B cell (primary cell): ENCODE results near the gene IGLL5. TPM values are rescaled to one million over a fixed set of nuclear protein-coding genes. Genes with fewer than 3 reads are reported as not detected.

ENCODE experiments used
- ATAC-seq: fragments of 200-7000 bp; cut with Tn5 transposase; one replicate; pipeline ENCODE4 v1.10.0; 2021; ENCODE audit warnings: low read depth, mild to moderate bottlenecking, moderate number of reproducible peaks, moderate library complexity
- CTCF ChIA-PET: fragments of 350-600 bp; sonication (Branson Sonifier 250); formaldehyde crosslinking; loops from one replicate; lab custom pipeline; 2021; ENCODE audit warnings: antibody characterized with exemption, inconsistent platforms; lab: Charles Lee
- POLR2A ChIA-PET: fragments of 350-600 bp; sonication (Branson Sonifier 250); formaldehyde crosslinking; loops from one replicate; lab custom pipeline; 2021; ENCODE audit warnings: antibody characterized with exemption; lab: Charles Lee
- DNase-seq: peaks from one replicate; pipeline ENCODE4 v3.0.0; 2013
- H2AFZ ChIP-seq: 2 replicates; pipeline ENCODE4 v1.6.1; 2012; ENCODE audit warnings: mild to moderate bottlenecking, low read depth, low read length; ENCODE audit not compliant: insufficient read depth, poor library complexity, severe bottlenecking
- H3K27ac ChIP-seq, 2 donors: 1 replicate in 1 of 2; 2 replicates in 1 of 2; pipeline ENCODE4 v1.5.1; 2012 to 2013; ENCODE audit warnings: low read length in 2 of 2, mild to moderate bottlenecking in 2 of 2, moderate library complexity in 1 of 2
- H3K27me3 ChIP-seq, 4 experiments: fragments of 200-600 bp in 1 of 4; sonication (generic) in 1 of 4; replicated peaks in 1 of 4; 1 replicate in 2 of 4; 2 replicates in 2 of 4; pipeline versions ENCODE4 v1.6.1 to v1.7.0; 2013 to 2016; ENCODE audit warnings: low read length in 3 of 4, mild to moderate bottlenecking in 2 of 4, mixed read lengths in 1 of 4, moderate library complexity in 1 of 4; ENCODE audit not compliant: insufficient read depth in 4 of 4, control insufficient read depth in 3 of 4; ENCODE audit errors: control extremely low read depth in 1 of 4
- H3K36me3 ChIP-seq, 2 experiments: replicated peaks in 1 of 2; 1 replicate in 1 of 2; 2 replicates in 1 of 2; pipeline versions ENCODE4 v1.6.1 to v1.7.1; 2013; ENCODE audit warnings: low read length in 1 of 2; ENCODE audit not compliant: insufficient read depth in 2 of 2, control insufficient read depth in 1 of 2; ENCODE audit errors: control extremely low read depth in 1 of 2, extremely low read depth in 1 of 2
- H3K4me1 ChIP-seq, 2 donors: fragments of 200-600 bp in 1 of 2; sonication (generic) in 1 of 2; 1 replicate in 1 of 2; 2 replicates in 1 of 2; pipeline versions ENCODE4 v1.5.1 to v1.6.1; 2013 to 2017; ENCODE audit warnings: low read length in 2 of 2; ENCODE audit not compliant: control insufficient read depth in 2 of 2, insufficient read depth in 2 of 2
- H3K4me2 ChIP-seq: replicated peaks from 2 replicates; pipeline ENCODE3; 2012; ENCODE audit warnings: mild to moderate bottlenecking, low read depth, low read length; ENCODE audit not compliant: poor library complexity, severe bottlenecking
- H3K4me3 ChIP-seq, 5 experiments: fragments of 200-600 bp in 1 of 5; sonication (generic) in 1 of 5; 1 replicate in 3 of 5; 2 replicates in 2 of 5; pipeline versions ENCODE4 v1.5.1 to v1.7.0; 2011 to 2016; ENCODE audit warnings: low read length in 4 of 5, mild to moderate bottlenecking in 4 of 5, low read depth in 2 of 5, control low read depth in 1 of 5, moderate library complexity in 1 of 5; ENCODE audit not compliant: insufficient read depth in 1 of 5; ENCODE audit errors: control extremely low read depth in 1 of 5, extremely low read depth in 1 of 5
- H3K79me2 ChIP-seq: fragments of 200-600 bp; sonication (generic); one replicate; pipeline ENCODE4 v1.6.0; 2016; ENCODE audit warnings: low read length; ENCODE audit not compliant: control insufficient read depth, insufficient read depth
- H3K9ac ChIP-seq: fragments of 200-600 bp; sonication (generic); 2 replicates; pipeline ENCODE4 v1.6.1; 2017; ENCODE audit warnings: mild to moderate bottlenecking, low read length, moderate library complexity
- H3K9me3 ChIP-seq, 3 donors: one replicate each; pipeline versions ENCODE4 v1.6.1 to v1.7.1; 2013; ENCODE audit warnings: low read length in 2 of 3; ENCODE audit not compliant: control insufficient read depth in 2 of 3, insufficient read depth in 1 of 3; ENCODE audit errors: control extremely low read depth in 1 of 3
- H4K20me1 ChIP-seq: 2 replicates; pipeline ENCODE4 v1.6.0; 2012; ENCODE audit warnings: mild to moderate bottlenecking, low read length; ENCODE audit not compliant: insufficient read depth, control insufficient read depth, poor library complexity, severe bottlenecking
- H3K27ac Mint-ChIP-seq: one replicate; pipeline ENCODE4 v1.8.0; 2021; ENCODE audit warnings: mixed read lengths
- H3K27me3 Mint-ChIP-seq: one replicate; pipeline ENCODE4 v1.8.0; 2021; ENCODE audit warnings: mixed read lengths
- H3K4me1 Mint-ChIP-seq: one replicate; pipeline ENCODE4 v1.8.0; 2021; ENCODE audit warnings: mixed read lengths
- H3K4me3 Mint-ChIP-seq: one replicate; pipeline ENCODE4 v1.8.0; 2021; ENCODE audit warnings: mixed read lengths
- H3K9me3 Mint-ChIP-seq: one replicate; pipeline ENCODE4 v1.8.0; 2022; ENCODE audit warnings: mixed read lengths; ENCODE audit not compliant: insufficient read depth
- CTCF ChIP-seq: fragments of 200-600 bp; IDR thresholded peaks from one replicate; pipeline ENCODE4 v1.8.0; 2022; ENCODE audit warnings: antibody characterized with exemption, mild to moderate bottlenecking
- EZH2 ChIP-seq: IDR thresholded peaks from 2 replicates; pipeline ENCODE4 v1.6.1; 2012; ENCODE audit warnings: borderline replicate concordance, low read depth, mild to moderate bottlenecking, moderate library complexity, low read length; ENCODE audit not compliant: insufficient read depth, poor library complexity, severe bottlenecking
- WGBS: methylation state at CpG from one replicate; pipeline ENCODE4 v1.1.5; 2013; ENCODE audit warnings: missing lambda C conversion rate; ENCODE audit not compliant: insufficient coverage; 5-methylcytosine and 5-hydroxymethylcytosine counted together
- intact Hi-C: fragments of 100-400 bp; cut with micrococcal nuclease; formaldehyde crosslinking; loops from one replicate; pipeline ENCODE4 v1.10.0; 2022
- polyA plus RNA-seq: library from polyadenylated mRNA; depleted of rRNA; stranded (reverse); fragments of >200 nt; gene quantifications from 2 replicates; pipeline ENCODE4 v1.2.3, GENCODE V29; 2012
- total RNA-seq, 2 donors: library from RNA; stranded (reverse); fragments of 120-200 nt in 1 of 2; gene quantifications; 1 replicate in 1 of 2; 2 replicates in 1 of 2; pipeline versions ENCODE4 v1.2.3 to v1.2.4, GENCODE V29; 2013 to 2022

IGLL5 gene
- total and polyA plus RNA-seq, 2 donors (not counting 1 experiment from before 2014, with no cell fraction given) = 39.8 to 365 TPM

- POLR2A ChIA-PET = interaction anchor here (0.8 to 1.3 kb wide), 2 partner anchors 19 to 57 kb away, joined by 4 read pairs; no protein-coding TSS in a partner anchor
- no peaks in the 10 kb centered on the region for H4K20me1 ChIP-seq
- Mint-ChIP-seq H3K4me1 (peaks cover 54% of the 10 kb centered on the region), H3K4me3 (no peak overlapping the region), H3K9me3 (no peaks in the 10 kb centered on the region), H3K27ac (no peak overlapping the region), H3K27me3 (no peaks in the 10 kb centered on the region)
- H3K4me1 ChIP-seq = peaks cover 39 to 45% of the 10 kb centered on the region in 2 donors
- H3K9me3 ChIP-seq = peaks cover 0 to 15% (median 0%) of the 10 kb centered on the region in 3 donors
- WGBS = 94% methylated on average over 6 of the region's 8 CpGs
- no peaks in the 10 kb centered on the region for H3K27me3 ChIP-seq
- H3K4me2 ChIP-seq = no peak overlapping the region
- no peak overlapping the region for H3K4me3 ChIP-seq
- DNase-seq (no peak), ATAC-seq (no peak)
- no peak overlapping the region for H3K9ac ChIP-seq
- H3K27ac ChIP-seq = no peak overlapping the region
- no peaks in the 10 kb centered on the region for H3K79me2 ChIP-seq
- H2AFZ ChIP-seq = no peak overlapping the region
- TF ChIP-seq EZH2 = no peak
- no peak for TF ChIP-seq CTCF
- no peaks in the 10 kb centered on the region for H3K36me3 ChIP-seq
- CTCF ChIA-PET = interaction anchor here (0.7 to 4.4 kb wide), 12 partner anchors 9 to 279 kb away, joined by 3 to 31 read pairs (median 6); no protein-coding TSS in a partner anchor
- intact Hi-C loops = loop anchor here (2.0 kb wide), 1 partner anchor 18 kb away; no protein-coding TSS in a partner anchor
Observed at GRCh38 chr22:22866381-22867111, 21.1 kb upstream of the IGLL5 start.
